NCI-H526 (cell line): ENCODE results near the gene GREM2.

Experiments
- DNase-seq, 2 experiments: peaks; one replicate each; lab custom pipeline; 2025; lab: John Stamatoyannopoulos, UW

Gene GREM2

GRCh38 chr1:240610636-240611035 is 1.3 kb downstream of the GREM2 start:
- DNase-seq: no peak

- DNase-seq: no peak
Observed at GRCh38 chr1:240609527-240610060, 2.4 kb downstream of the GREM2 start.

- no peak for DNase-seq
Observed at GRCh38 chr1:240608707-240609106, 3.2 kb downstream of the GREM2 start.

- DNase-seq: no peak
Observed at GRCh38 chr1:240607006-240607405, 4.9 kb downstream of the GREM2 start.

- DNase-seq: no peak
Observed at GRCh38 chr1:240602189-240602588, 9.8 kb downstream of the GREM2 start.

GRCh38 chr1:240599830-240600229 is 12.1 kb downstream of the GREM2 start:
- DNase-seq: no peak

GRCh38 chr1:240599299-240599698 is 12.7 kb downstream of the GREM2 start:
- DNase-seq: no peak

GRCh38 chr1:240598216-240599001 is 13.5 kb downstream of the GREM2 start:
- no peak for DNase-seq

GRCh38 chr1:240597153-240597745 is 14.7 kb downstream of the GREM2 start:
- no peak for DNase-seq

- DNase-seq: no peak
Observed at GRCh38 chr1:240595476-240595875, 16.5 kb downstream of the GREM2 start.

GRCh38 chr1:240591564-240591963 is 20.4 kb downstream of the GREM2 start:
- no peak for DNase-seq

GRCh38 chr1:240591078-240591477 is 20.9 kb downstream of the GREM2 start:
- DNase-seq: no peak

GRCh38 chr1:240589585-240590110 is 22.3 kb downstream of the GREM2 start:
- no peak for DNase-seq

- no peak for DNase-seq
Observed at GRCh38 chr1:240586006-240586405, 25.9 kb downstream of the GREM2 start.

- no peak for DNase-seq
Observed at GRCh38 chr1:240582953-240583352, 29.0 kb downstream of the GREM2 start.

- DNase-seq: no peak
Observed at GRCh38 chr1:240579511-240579910, 32.4 kb downstream of the GREM2 start.

- DNase-seq: no peak
Observed at GRCh38 chr1:240577095-240577494, 34.9 kb downstream of the GREM2 start.

GRCh38 chr1:240575981-240576662 is 35.8 kb downstream of the GREM2 start:
- DNase-seq: no peak

GRCh38 chr1:240572328-240572727 is 39.6 kb downstream of the GREM2 start:
- DNase-seq: no peak

- DNase-seq: no peak
Observed at GRCh38 chr1:240571782-240572181, 40.2 kb downstream of the GREM2 start.

GRCh38 chr1:240567066-240567465 is 44.9 kb downstream of the GREM2 start:
- DNase-seq: no peak

- no peak for DNase-seq
Observed at GRCh38 chr1:240562779-240563178, 49.2 kb downstream of the GREM2 start.
